ENCODE measurements around the gene NALCN.

The NALCN gene

GRCh38 chr13:101185606-101186005, 230.7 kb downstream of the NALCN start:
- no peak for FAIRE-seq

- no peak for FAIRE-seq
These were observed 235.1 kb downstream of the NALCN start for GRCh38 chr13:101181076-101181685.

- FAIRE-seq: no peak
These were observed 237.3 kb downstream of the NALCN start for GRCh38 chr13:101179021-101179420.

- FAIRE-seq: no peak
These were observed 237.9 kb downstream of the NALCN start for GRCh38 chr13:101178406-101178805.

GRCh38 chr13:101170306-101170705, 246.0 kb downstream of the NALCN start:
- FAIRE-seq: no peak

GRCh38 chr13:101157261-101157660, 259.0 kb downstream of the NALCN start:
- no peak for FAIRE-seq

- FAIRE-seq: peak; percentile 39
These were observed 260.4 kb downstream of the NALCN start for GRCh38 chr13:101155920-101156319.

GRCh38 chr13:101152184-101152583, 264.1 kb downstream of the NALCN start:
- FAIRE-seq: no peak

- no peak for FAIRE-seq
These were observed 265.3 kb downstream of the NALCN start for GRCh38 chr13:101150998-101151397.

- no peak for FAIRE-seq
These were observed 266.4 kb downstream of the NALCN start for GRCh38 chr13:101149735-101150384.

GRCh38 chr13:101146101-101146898, 270.0 kb downstream of the NALCN start:
- FAIRE-seq: no peak

- FAIRE-seq: peak; percentile 96
These were observed 271.4 kb downstream of the NALCN start for GRCh38 chr13:101144808-101145419.

GRCh38 chr13:101140936-101141335, 275.4 kb downstream of the NALCN start:
- FAIRE-seq: no peak

GRCh38 chr13:101140087-101140770, 276.1 kb downstream of the NALCN start:
- no peak for FAIRE-seq

GRCh38 chr13:101139081-101139480, 277.2 kb downstream of the NALCN start:
- no peak for FAIRE-seq

GRCh38 chr13:101127741-101128353, 288.5 kb downstream of the NALCN start:
- FAIRE-seq: peak; percentile 88

GRCh38 chr13:101123028-101123427, 293.3 kb downstream of the NALCN start:
- FAIRE-seq: no peak

- no peak for FAIRE-seq
These were observed 294.7 kb downstream of the NALCN start for GRCh38 chr13:101121608-101122007.

GRCh38 chr13:101120007-101120406, 296.3 kb downstream of the NALCN start:
- no peak for FAIRE-seq

GRCh38 chr13:101116826-101117225, 299.5 kb downstream of the NALCN start:
- FAIRE-seq: no peak

GRCh38 chr13:101116341-101116740, 300.0 kb downstream of the NALCN start:
- FAIRE-seq: no peak

GRCh38 chr13:101115762-101116171, 300.5 kb downstream of the NALCN start:
- no peak for FAIRE-seq
